Measurements from ENCODE around the gene BIRC3. TPM values are rescaled to one million over a fixed set of nuclear protein-coding genes. Genes with fewer than 3 reads are reported as not detected.
"Not testable (repeated sequence)": the region's sequence is repeated elsewhere in the genome, so short reads cannot be mapped to it uniquely, and the experiment has no call there.

Gene BIRC3
- total RNA-seq, 1 experiment from 2014 or later, result 0.52 TPM

DNA sequence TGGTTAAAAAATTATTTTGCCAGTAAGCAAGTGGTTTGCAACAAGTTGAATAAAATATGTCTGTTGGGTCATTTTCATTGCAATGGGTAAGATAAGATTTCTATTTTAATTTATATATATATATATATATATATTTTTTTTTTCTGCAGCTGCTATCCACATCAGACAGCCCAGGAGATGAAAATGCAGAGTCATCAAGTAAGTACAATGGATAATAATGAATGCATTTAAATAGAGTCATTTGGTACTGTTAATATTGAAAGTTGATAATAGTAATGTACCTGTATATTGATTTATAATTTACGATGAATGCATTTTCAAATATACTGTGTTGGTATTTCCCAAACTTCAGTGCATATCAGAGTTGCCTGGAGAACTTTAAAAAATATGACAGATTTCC is 11.5 kb downstream of the BIRC3 start:
- DNase-seq, result no peak
- no peaks in the 10 kb centered on the region for H3K27me3 ChIP-seq (ENCODE audit: control insufficient read depth, insufficient read depth, low read length)
- no peaks in the 10 kb centered on the region for H3K36me3 ChIP-seq (replicated peaks; ENCODE audit: control insufficient read depth, insufficient read depth, low read length)
- no peak overlapping the region for H3K4me3 ChIP-seq (ENCODE audit: insufficient read depth, low read depth, low read length)

DNA sequence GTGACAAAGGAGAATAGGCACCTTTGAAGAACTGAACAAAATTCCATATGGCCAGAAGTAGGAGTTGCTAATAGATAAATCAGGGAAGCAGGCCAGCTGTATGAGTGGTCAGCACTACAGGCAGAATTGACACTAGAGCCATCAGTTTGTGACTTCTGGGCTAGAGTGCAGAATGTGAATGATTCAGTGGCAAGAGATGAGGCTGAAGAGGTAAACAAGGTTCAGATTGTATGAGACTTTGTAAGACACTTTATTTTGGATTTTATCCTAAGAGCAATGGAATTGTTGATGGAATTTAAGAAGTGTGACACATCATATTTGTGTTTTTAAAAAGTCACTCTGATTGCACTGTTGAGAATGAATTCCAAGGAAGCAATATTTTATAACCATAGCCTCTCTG is 12.9 kb downstream of the BIRC3 start:
- Histone ChIP-seq H3K36me3 (replicated peaks; ENCODE audit: control insufficient read depth, insufficient read depth, low read length) (no peaks in the 10 kb centered on the region), H3K4me3 (ENCODE audit: insufficient read depth, low read depth, low read length) (no peak overlapping the region), H3K27me3 (ENCODE audit: control insufficient read depth, insufficient read depth, low read length) (no peaks in the 10 kb centered on the region)
- no peak for DNase-seq

DNA sequence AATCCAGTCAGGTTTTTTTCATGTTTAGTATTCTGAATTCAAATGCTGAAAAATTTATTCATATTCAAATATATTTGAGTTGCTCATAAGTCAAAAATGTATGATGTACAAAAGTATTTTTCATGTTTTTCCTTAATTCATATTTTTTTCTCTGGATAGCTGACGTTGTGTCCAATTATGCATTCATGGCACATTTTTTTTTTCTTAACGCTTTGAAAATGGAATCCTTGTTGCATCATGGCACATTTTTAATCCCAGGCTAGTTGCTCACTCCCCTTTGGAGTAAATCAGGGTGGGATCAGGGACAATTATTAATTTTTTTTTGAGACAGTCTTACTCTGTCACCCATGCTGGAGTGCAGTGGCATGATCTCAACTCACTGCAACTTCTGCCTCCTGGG is 14.1 kb downstream of the BIRC3 start:
- DNase-seq, result no peak
- Histone ChIP-seq H3K36me3 (replicated peaks; ENCODE audit: control insufficient read depth, insufficient read depth, low read length) (no peaks in the 10 kb centered on the region), H3K4me3 (ENCODE audit: insufficient read depth, low read depth, low read length) (no peak overlapping the region), H3K27me3 (ENCODE audit: control insufficient read depth, insufficient read depth, low read length) (no peaks in the 10 kb centered on the region)

DNA sequence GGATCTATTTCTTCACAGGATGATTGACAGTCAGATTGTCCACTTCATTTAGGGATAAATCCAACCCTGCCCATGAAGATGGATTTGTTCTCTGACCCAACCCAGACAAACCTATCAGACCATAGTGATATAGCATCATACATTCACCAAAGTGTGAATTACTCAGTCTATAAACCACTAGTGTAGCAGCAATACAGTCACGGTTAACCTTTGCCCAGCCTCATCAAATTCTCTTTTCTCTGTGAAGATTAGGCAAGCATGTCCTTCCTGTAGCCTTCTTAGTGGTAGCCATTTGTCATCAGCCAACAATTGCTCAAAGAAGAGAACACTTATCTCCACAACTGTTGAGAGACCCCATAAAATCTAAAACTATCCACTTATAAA is 15.3 kb downstream of the BIRC3 start:
- Histone ChIP-seq H3K36me3 (replicated peaks; ENCODE audit: control insufficient read depth, insufficient read depth, low read length) (no peaks in the 10 kb centered on the region), H3K27me3 (ENCODE audit: control insufficient read depth, insufficient read depth, low read length) (no peaks in the 10 kb centered on the region), H3K4me3 (ENCODE audit: insufficient read depth, low read depth, low read length) (no peak overlapping the region)
- DNase-seq, result no peak

DNA sequence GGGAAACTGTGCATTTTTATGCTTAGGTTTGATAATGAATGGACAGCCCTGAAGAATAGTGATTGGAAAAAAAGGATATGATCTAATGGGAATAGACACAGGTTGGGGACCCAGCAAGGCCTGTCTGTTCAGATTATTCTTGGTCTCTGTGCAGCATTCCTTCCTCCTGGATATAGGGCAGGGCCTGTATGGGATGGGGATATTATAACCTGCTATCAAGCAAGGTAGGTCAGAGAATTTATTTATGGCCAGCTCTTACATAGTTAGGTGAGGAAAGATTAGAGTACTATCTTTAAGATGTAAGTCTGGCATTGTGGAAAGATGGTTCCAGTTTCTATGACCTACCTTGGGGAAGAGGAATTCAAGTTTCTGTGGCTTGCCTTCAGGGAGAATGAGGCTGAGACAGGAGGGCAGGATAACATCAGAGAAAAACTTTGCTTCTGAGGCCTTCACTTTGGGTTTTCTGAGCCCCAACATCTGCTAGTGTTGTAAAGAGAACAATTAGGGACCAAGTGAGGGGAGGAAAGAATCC is 21.3 kb downstream of the BIRC3 start:
- no peaks in the 10 kb centered on the region for H3K27me3 ChIP-seq (ENCODE audit: control insufficient read depth, insufficient read depth, low read length)
- no peak overlapping the region for H3K4me3 ChIP-seq (ENCODE audit: insufficient read depth, low read depth, low read length)
- DNase-seq, result no peak
- no peaks in the 10 kb centered on the region for H3K36me3 ChIP-seq (replicated peaks; ENCODE audit: control insufficient read depth, insufficient read depth, low read length)

DNA sequence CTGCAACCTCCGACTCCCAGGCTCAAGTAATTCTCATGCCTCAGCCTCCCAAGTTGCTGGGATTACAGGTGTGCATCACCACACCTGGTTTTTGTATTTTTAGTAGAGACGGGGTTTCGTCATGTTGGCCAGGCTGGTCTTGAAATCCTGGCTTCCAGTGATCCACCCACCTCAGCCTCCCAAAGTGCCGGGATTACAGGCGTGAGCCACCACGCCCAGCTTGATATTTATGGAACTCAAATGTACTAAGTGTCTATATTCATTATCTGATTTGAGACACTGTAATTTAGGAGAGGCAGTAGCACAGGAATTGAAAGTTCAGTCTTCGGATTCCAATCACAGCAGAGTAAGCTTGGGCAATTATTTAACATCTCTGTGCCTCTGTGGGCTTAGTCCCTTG is 24.0 kb downstream of the BIRC3 start:
- not testable (repeated sequence) for DNase-seq; H3K27me3 ChIP-seq (ENCODE audit: control insufficient read depth, insufficient read depth, low read length); H3K36me3 ChIP-seq (replicated peaks; ENCODE audit: control insufficient read depth, insufficient read depth, low read length); H3K4me3 ChIP-seq (ENCODE audit: insufficient read depth, low read depth, low read length)

DNA sequence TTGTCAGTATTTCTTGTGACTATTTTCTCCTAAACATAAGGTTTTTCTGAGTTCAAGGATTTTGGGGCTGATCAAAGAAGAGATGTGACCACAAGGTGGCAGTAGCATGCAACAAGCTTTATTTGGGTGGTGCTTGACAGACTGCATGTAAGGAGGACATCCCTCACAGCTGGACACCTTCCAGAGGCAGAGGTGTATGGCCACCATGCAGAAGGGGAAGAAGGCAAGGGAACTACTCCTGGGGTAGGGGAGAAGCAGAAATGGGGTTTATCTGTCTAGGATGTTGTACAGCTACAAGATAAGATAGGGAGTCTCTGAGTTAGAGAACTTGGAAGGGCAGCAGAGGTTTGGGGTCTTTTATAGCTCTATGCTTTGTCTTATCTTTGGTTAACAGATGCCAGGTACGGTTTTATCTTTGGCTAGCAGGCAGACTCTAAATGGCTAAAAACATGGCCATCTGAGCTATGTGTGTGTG is 24.6 kb downstream of the BIRC3 start:
- Histone ChIP-seq H3K27me3 (ENCODE audit: control insufficient read depth, insufficient read depth, low read length) (no peaks in the 10 kb centered on the region), H3K36me3 (replicated peaks; ENCODE audit: control insufficient read depth, insufficient read depth, low read length) (no peaks in the 10 kb centered on the region), H3K4me3 (ENCODE audit: insufficient read depth, low read depth, low read length) (no peak overlapping the region)
- DNase-seq, result peak; percentile 60

DNA sequence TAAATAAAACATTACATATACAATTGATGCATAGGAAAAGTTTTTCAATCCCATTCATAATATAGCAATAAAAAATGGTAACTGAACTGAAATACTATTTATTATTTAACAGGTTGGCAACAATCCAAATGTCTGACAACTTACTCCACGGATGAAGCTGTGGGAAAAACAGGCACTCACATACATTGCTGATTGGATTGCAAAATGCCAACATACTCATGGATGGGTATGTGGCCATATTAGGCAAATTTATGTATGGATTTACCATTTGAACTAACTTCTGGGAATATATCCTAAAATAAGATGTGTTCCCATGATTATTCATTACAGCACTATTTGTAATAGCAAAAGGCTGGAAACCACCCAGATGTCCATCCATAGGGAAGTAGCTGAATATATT is 26.5 kb downstream of the BIRC3 start:
- no peak for DNase-seq
- Histone ChIP-seq H3K27me3 (ENCODE audit: control insufficient read depth, insufficient read depth, low read length) (no peaks in the 10 kb centered on the region), H3K36me3 (replicated peaks; ENCODE audit: control insufficient read depth, insufficient read depth, low read length) (no peaks in the 10 kb centered on the region), H3K4me3 (ENCODE audit: insufficient read depth, low read depth, low read length) (no peak overlapping the region)

DNA sequence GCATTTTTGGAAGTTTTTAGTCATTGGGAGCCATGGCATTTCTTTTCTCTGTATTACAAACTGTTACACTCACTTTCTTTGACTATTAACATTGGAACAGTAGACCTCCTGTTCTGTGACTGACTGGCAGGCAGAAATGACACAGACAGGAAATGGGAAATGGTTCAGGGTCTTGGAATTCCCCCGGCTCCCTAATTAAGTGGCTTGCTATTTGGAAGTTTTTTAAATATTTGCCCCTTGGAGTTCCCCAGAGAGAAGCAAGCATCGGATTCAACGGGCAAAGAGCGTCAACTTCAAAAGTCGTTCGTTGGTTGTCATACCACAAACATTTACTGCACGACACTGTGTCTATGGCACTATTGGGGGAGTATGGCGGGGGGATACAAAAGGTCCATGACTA is 28.6 kb downstream of the BIRC3 start:
- no peak overlapping the region; the same call in 1 of the 2 replicates for H3K4me3 ChIP-seq (ENCODE audit: insufficient read depth, low read depth, low read length)
- DNase-seq, result no peak
- H3K36me3 ChIP-seq (replicated peaks; ENCODE audit: control insufficient read depth, insufficient read depth, low read length), result no peaks in the 10 kb centered on the region; the same call in 1 of the 2 replicates
- H3K27me3 ChIP-seq (ENCODE audit: control insufficient read depth, insufficient read depth, low read length), result no peaks in the 10 kb centered on the region

DNA sequence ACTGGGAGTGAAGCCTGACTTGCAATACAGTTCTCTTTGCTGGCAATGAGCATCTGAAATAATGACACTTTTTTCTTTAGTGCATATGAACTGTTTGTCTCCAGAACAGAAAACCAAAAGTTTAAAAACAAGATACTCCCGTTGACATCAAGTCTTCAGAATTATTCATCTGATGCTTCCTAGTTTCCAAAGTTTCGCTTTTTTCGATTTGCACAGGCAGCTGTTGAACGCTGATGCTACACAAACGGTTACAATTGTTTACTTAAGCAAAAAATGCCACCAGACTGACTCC is 29.1 kb downstream of the BIRC3 start:
- Histone ChIP-seq H3K27me3 (ENCODE audit: control insufficient read depth, insufficient read depth, low read length) (no peaks in the 10 kb centered on the region), H3K36me3 (replicated peaks; ENCODE audit: control insufficient read depth, insufficient read depth, low read length) (no peaks in the 10 kb centered on the region; the same call in 1 of the 2 replicates), H3K4me3 (ENCODE audit: insufficient read depth, low read depth, low read length) (peak overlapping the region; percentile 65)
- no peak for DNase-seq

DNA sequence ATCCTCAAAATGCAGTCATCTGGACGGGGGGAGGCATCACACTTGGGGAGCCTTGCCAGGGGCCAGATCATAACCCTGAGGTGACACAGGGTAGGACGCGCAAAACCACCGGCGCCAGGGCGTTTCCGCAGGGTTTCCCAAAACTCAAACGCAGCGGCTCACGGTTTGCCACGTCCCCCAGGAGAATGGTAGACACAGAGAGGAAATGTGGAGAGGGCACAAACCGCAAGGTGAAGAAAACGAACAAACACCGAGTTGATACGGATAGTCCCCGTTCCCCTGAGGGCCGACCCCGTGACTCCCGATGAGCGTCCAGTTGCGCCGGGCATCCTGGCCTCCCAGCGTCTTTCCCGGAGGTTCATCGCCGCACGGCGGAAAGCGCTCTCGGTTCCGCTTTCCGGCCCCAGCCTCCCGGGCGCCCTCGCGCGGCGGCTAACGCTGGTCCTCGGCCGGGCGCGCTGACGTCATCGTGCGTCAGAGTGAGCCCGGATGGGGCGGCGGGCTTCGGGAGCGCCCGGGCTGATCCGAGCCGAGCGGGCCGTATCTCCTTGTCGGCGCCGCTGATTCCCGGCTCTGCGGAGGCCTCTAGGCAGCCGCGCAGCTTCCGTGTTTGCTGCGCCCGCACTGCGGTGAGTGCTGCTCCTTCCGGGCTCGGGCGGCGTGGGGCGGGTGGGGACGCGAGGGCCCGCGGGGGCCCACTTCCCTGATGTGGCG is 29.6 kb downstream of the BIRC3 start, which contains the start of gene BIRC2:
Gene BIRC2 (plus strand): TSS at position 467 of the 714 bp plus-strand sequence. CDS start 2,641 bp downstream, outside the sequence.
- Histone ChIP-seq H3K4me3 (ENCODE audit: insufficient read depth, low read depth, low read length) (peak within 1 kb of the TSS; percentile 65), H3K27me3 (ENCODE audit: control insufficient read depth, insufficient read depth, low read length) (no peaks in the 10 kb centered on the region), H3K36me3 (replicated peaks; ENCODE audit: control insufficient read depth, insufficient read depth, low read length) (no peaks in the 10 kb centered on the region; the same call in 1 of the 2 replicates)
- DNase-seq, result peak; percentile 91

DNA sequence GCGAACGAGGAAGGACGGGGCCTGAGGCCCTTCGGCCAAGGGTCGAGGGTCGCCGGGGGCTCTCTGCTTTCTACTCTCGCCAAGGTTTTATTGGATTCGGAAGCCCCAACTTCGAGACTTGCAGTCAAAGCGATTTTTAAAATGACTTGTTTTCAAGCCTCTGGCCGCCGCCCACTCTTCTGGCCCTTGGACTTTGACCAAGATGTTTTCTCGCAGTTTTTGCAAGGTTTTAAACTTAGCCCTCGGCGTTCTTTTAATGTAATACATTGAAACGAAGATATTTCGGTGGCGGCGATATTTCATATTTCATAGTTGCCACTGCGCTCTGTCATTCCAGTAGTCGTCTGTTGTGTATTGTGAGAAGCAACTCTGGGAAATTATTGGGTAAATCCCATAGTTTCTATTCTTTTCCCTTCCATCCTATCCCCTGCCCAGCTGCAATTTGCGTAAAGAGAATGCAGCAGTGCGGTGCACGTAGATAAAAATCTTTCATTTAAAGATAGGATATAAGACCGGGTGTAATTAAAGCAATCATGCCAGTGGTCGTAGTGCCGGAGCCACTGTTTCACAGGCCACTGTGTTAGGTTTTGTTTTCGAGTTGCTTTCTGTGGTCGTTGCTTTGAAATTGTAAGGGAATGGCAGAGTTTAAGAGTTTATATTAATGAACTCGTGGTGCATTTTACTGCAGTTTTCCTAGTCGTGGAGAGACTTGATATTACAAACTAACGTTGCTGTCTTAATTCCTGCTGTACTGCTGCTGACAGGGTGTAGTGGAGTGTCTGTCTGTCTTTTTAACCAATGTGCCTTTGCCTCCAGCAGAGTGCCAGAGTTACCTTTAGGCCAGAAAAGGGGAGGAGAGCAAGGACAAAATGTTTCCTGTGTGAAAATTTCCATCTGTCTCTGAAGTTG is 30.4 kb downstream of the BIRC3 start:
- peak; percentile 18 for DNase-seq
- peak overlapping the region; percentile 65 for H3K4me3 ChIP-seq (ENCODE audit: insufficient read depth, low read depth, low read length)
- H3K27me3 ChIP-seq (ENCODE audit: control insufficient read depth, insufficient read depth, low read length), result no peaks in the 10 kb centered on the region
- H3K36me3 ChIP-seq (replicated peaks; ENCODE audit: control insufficient read depth, insufficient read depth, low read length), result no peaks in the 10 kb centered on the region; the same call in 1 of the 2 replicates

DNA sequence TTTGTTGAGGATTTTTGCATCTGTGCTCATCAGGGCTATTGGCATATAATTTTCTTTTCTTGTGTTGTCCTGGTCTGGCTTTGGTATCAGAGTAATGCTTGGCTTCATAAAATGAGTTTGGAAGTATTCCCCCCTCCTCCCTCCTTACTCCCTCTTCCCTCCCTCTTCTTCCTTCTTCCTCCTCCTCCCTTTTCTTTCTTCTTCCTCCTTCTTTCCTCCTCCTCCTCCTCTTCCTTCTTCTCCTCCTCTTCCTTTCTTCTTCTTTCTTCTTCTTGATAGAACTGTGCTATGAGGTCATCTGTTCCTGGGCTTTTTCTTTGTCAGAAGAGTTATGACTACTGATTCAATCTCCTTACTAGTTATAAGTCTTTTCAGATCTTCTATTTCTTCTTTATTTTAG is 39.8 kb downstream of the BIRC3 start:
- Histone ChIP-seq H3K36me3 (replicated peaks; ENCODE audit: control insufficient read depth, insufficient read depth, low read length) (peaks cover 3% of the 10 kb centered on the region), H3K4me3 (ENCODE audit: insufficient read depth, low read depth, low read length) (no peak overlapping the region), H3K27me3 (ENCODE audit: control insufficient read depth, insufficient read depth, low read length) (no peaks in the 10 kb centered on the region)
- no peak for DNase-seq

DNA sequence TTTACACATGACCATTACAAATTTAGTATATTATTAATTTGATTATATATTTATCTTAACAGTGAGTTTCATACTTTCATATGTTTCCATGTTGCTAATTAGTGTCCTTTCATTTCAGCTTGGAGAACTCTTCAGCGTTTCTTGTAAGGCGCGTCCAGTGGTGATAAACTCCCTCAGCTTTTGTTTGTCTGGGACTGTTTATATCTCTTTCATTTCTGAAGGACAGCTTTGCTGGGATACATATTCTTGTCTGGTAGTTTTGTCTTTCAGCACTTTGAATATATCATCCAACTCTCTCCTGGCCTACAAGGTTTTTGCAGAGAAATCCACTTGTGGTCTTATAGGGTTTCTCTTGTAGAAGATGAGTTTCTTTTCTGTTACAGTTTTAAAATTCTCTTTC is 42.1 kb downstream of the BIRC3 start:
- Histone ChIP-seq H3K27me3 (ENCODE audit: control insufficient read depth, insufficient read depth, low read length) (no peaks in the 10 kb centered on the region), H3K36me3 (replicated peaks; ENCODE audit: control insufficient read depth, insufficient read depth, low read length) (peaks cover 6% of the 10 kb centered on the region), H3K4me3 (ENCODE audit: insufficient read depth, low read depth, low read length) (no peak overlapping the region)
- DNase-seq, result no peak

DNA sequence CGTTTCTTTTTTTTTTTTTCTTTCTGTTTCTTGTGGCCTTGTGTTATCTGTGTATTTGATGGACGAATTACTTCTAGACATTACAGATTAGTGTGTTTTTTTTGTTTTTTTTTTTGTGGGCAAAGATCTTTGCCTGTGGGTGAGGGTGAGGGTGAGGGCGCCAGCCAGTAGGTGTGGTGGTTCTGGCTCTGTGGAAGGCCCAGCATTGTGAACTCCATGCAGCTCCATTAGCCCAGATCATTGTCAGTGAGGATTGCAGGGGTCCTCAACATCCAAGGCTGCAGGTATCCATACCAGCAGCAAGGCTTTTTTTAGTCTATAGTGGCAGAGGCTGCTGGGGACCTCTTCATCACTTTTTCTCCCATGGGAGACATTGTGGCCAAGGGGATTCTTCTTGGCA is 43.4 kb downstream of the BIRC3 start:
- Histone ChIP-seq H3K4me3 (ENCODE audit: insufficient read depth, low read depth, low read length) (no peak overlapping the region), H3K27me3 (ENCODE audit: control insufficient read depth, insufficient read depth, low read length) (no peaks in the 10 kb centered on the region), H3K36me3 (replicated peaks; ENCODE audit: control insufficient read depth, insufficient read depth, low read length) (peaks cover 7% of the 10 kb centered on the region)
- DNase-seq, result no peak
